Inflammatory macrophage treated with lipopolysaccharide for 4 hours (primary cell): ENCODE data around the gene ARHGAP9.
"Not testable (repeated sequence)": the region's sequence is repeated elsewhere in the genome, so short reads cannot be mapped to it uniquely, and the experiment has no call there.

Experiments used
- DNase-seq: peaks from one replicate; pipeline ENCODE4 v3.0.0-alpha.2; 2020

The ARHGAP9 gene

GRCh38 chr12:57430931-57431566, 48.6 kb downstream of the ARHGAP9 start, which contains the start of gene R3HDM2:
Gene R3HDM2, minus strand, starts transcription at chr12:57431043. Its CDS starts 120,615 bp downstream, at chr12:57310428.
- peak; percentile 96 for DNase-seq

GRCh38 chr12:57430112-57430930, 49.3 kb downstream of the ARHGAP9 start:
- DNase-seq: no peak

GRCh38 chr12:57429473-57430111, 50.1 kb downstream of the ARHGAP9 start:
- peak; percentile 19 for DNase-seq

GRCh38 chr12:57428965-57429364, 50.7 kb downstream of the ARHGAP9 start:
- no peak for DNase-seq

- DNase-seq: not testable (repeated sequence)
Measured at GRCh38 chr12:57426948-57427347, 52.7 kb downstream of the ARHGAP9 start.
